SK-N-SH (cell line): ENCODE measurements around the gene USF3. TPM values are rescaled to one million over a fixed set of nuclear protein-coding genes. Genes with fewer than 3 reads are reported as not detected.
A peak's percentile ranks its signal among the peaks of the same experiment; 100 is the strongest.

Experiments
- CTCF ChIA-PET: fragments of 300-600, 350-600 bp; formaldehyde crosslinking; extraction: SDS; loops from one replicate; lab custom pipeline; 2021; lab: Yijun Ruan, JAX
- POLR2A ChIA-PET: fragments of 350-600 bp; sonication (Branson Sonifier 250); formaldehyde crosslinking; extraction: SDS; loops from one replicate; lab custom pipeline; 2020; ENCODE audit warnings: antibody characterized with exemption, inconsistent platforms; lab: Yijun Ruan, JAX
- DNase-seq: peaks from one replicate; pipeline ENCODE4 v3.0.0; 2012
- H2AFZ ChIP-seq: fragments of 200-600 bp; sonication (generic); 2 replicates; pipeline ENCODE4 v1.8.1; 2016; ENCODE audit warnings: antibody characterized with exemption, mild to moderate bottlenecking, low read depth
- H3F3A ChIP-seq: fragments of 200-600 bp; sonication (generic); replicated peaks from 2 replicates; pipeline ENCODE3; 2016; ENCODE audit warnings: antibody characterized with exemption, mild to moderate bottlenecking; ENCODE audit not compliant: insufficient read depth
- H3K27ac ChIP-seq, 2 experiments: fragments of 200-500 bp in 1 of 2; fragments of 200-600 bp in 1 of 2; sonication (Bioruptor generic) in 1 of 2; sonication (generic), shearing (Covaris generic) in 1 of 2; 2 replicates each; pipeline versions ENCODE4 v1.5.1 to v1.6.1; 2014 to 2016; ENCODE audit warnings: low read depth in 2 of 2, inconsistent platforms in 1 of 2, low read length in 1 of 2, mild to moderate bottlenecking in 1 of 2, mixed read lengths in 1 of 2
- H3K27me3 ChIP-seq: fragments of 200-600 bp; sonication (generic), shearing (Covaris generic); 2 replicates; pipeline ENCODE4 v1.6.1; 2016; ENCODE audit warnings: mixed run types; ENCODE audit not compliant: insufficient read depth
- H3K36me3 ChIP-seq, 2 experiments: fragments of 200-500 bp in 1 of 2; fragments of 200-600 bp in 1 of 2; sonication (Bioruptor generic) in 1 of 2; sonication (generic) in 1 of 2; replicated peaks in 1 of 2; 2 replicates each; pipeline versions ENCODE3 to v1.5.1; 2014 to 2016; ENCODE audit warnings: low read length in 1 of 2, mild to moderate bottlenecking in 1 of 2; ENCODE audit not compliant: insufficient read depth in 2 of 2, control insufficient read depth in 1 of 2
- H3K4me1 ChIP-seq, 2 experiments: fragments of 200-500 bp in 1 of 2; fragments of 200-600 bp in 1 of 2; sonication (Bioruptor generic) in 1 of 2; sonication (generic), shearing (Covaris generic) in 1 of 2; 2 replicates each; pipeline versions ENCODE4 v1.5.1 to v1.6.1; 2014 to 2016; ENCODE audit warnings: low read depth in 1 of 2, low read length in 1 of 2, mixed run types in 1 of 2; ENCODE audit not compliant: insufficient read depth in 2 of 2, control insufficient read depth in 1 of 2
- H3K4me2 ChIP-seq: fragments of 200-600 bp; sonication (generic), shearing (Covaris generic); 2 replicates; pipeline ENCODE4 v1.6.1; 2017; ENCODE audit warnings: mixed run types
- H3K4me3 ChIP-seq, 2 experiments: fragments of 200-500 bp in 1 of 2; fragments of 200-600 bp in 1 of 2; sonication (Bioruptor generic) in 1 of 2; sonication (generic), shearing (Covaris generic) in 1 of 2; 2 replicates each; pipeline versions ENCODE4 v1.5.1 to v1.8.1; 2014 to 2016; ENCODE audit warnings: low read depth in 2 of 2, inconsistent platforms in 1 of 2, low read length in 1 of 2, mild to moderate bottlenecking in 1 of 2, mixed read lengths in 1 of 2, moderate library complexity in 1 of 2
- H3K79me2 ChIP-seq: fragments of 200-600 bp; sonication (generic); 2 replicates; pipeline ENCODE4 v1.8.1; 2017; ENCODE audit warnings: mild to moderate bottlenecking; ENCODE audit not compliant: insufficient read depth
- H3K9ac ChIP-seq: fragments of 200-600 bp; sonication (generic); 2 replicates; pipeline ENCODE4 v1.6.1; 2017; ENCODE audit warnings: mixed run types
- H3K9me2 ChIP-seq: fragments of 200-600 bp; sonication (generic); 2 replicates; pipeline ENCODE4 v1.6.1; 2017; ENCODE audit warnings: mixed run types
- H3K9me3 ChIP-seq: fragments of 200-600 bp; sonication (generic); 2 replicates; pipeline ENCODE4 v1.6.1; 2017; ENCODE audit warnings: mixed run types, mild to moderate bottlenecking, moderate library complexity
- H4K20me1 ChIP-seq: fragments of 200-600 bp; sonication (generic); 2 replicates; pipeline ENCODE4 v1.6.1; 2017; ENCODE audit warnings: mild to moderate bottlenecking, mixed run types; ENCODE audit not compliant: insufficient read depth
- CTCF ChIP-seq: fragments of 200-600 bp; sonication (generic); IDR thresholded peaks from 2 replicates; pipeline ENCODE4 v1.6.1; 2017; ENCODE audit warnings: antibody characterized with exemption, mild to moderate bottlenecking, moderate library complexity
- FOXM1 ChIP-seq: IDR thresholded peaks from 2 replicates; pipeline ENCODE4 v1.4.0; 2012; ENCODE audit warnings: low read depth, mild to moderate bottlenecking
- GATA2 ChIP-seq: sonication (generic); formaldehyde crosslinking; IDR thresholded peaks from 2 replicates; pipeline ENCODE4 v1.5.0; 2020; ENCODE audit warnings: mild to moderate bottlenecking, missing genetic modification reagents
- JUND ChIP-seq: IDR thresholded peaks from 2 replicates; pipeline ENCODE4 v1.4.0; 2012
- NFIC ChIP-seq: IDR thresholded peaks from 2 replicates; pipeline ENCODE4 v1.4.0; 2012; ENCODE audit warnings: borderline replicate concordance
- NRF1 ChIP-seq: IDR thresholded peaks from 2 replicates; pipeline ENCODE4 v1.6.1; 2012; ENCODE audit warnings: low read depth, mild to moderate bottlenecking, low read length
- PBX3 ChIP-seq: IDR thresholded peaks from 2 replicates; pipeline ENCODE4; 2012
- RAD21 ChIP-seq: IDR thresholded peaks from 2 replicates; pipeline ENCODE4 v1.6.1; 2012; ENCODE audit warnings: mild to moderate bottlenecking, low read length
- REST ChIP-seq: IDR thresholded peaks from 2 replicates; pipeline ENCODE4 v1.6.1; 2012; ENCODE audit warnings: mild to moderate bottlenecking, low read depth, low read length, moderate library complexity
- SMC3 ChIP-seq: IDR thresholded peaks from 2 replicates; pipeline ENCODE4 v1.6.1; 2012; ENCODE audit warnings: low read depth, low read length, improper control_type of control experiment
- TAF1 ChIP-seq: IDR thresholded peaks from 2 replicates; pipeline ENCODE4 v1.6.1; 2012; ENCODE audit warnings: low read depth, mild to moderate bottlenecking, low read length, moderate library complexity, borderline replicate concordance
- USF1 ChIP-seq: IDR thresholded peaks from 2 replicates; pipeline ENCODE4 v1.4.0; 2012; ENCODE audit warnings: low read depth, borderline replicate concordance
- YY1 ChIP-seq: IDR thresholded peaks from 2 replicates; pipeline ENCODE4 v1.4.0; 2012; ENCODE audit warnings: low read depth, mild to moderate bottlenecking
- WGBS: methylation state at CpG from one replicate; pipeline ENCODE4 v1.1.6; 2017; ENCODE audit warnings: low lambda C conversion rate; 5-methylcytosine and 5-hydroxymethylcytosine counted together
- polyA plus RNA-seq, 3 experiments: library from polyadenylated mRNA; depleted of rRNA; stranded (reverse); fragments of >200 nt; gene quantifications; 2 replicates each; pipeline ENCODE4 v1.2.3, GENCODE V29; 2012
- TF ChIP-seq, protein P1 (sequence below): IDR thresholded peaks from 2 replicates; pipeline ENCODE4 v1.4.0; 2012; ENCODE audit warnings: low read depth
- TF ChIP-seq, protein P2 (sequence below): fragments of 150-350 bp; IDR thresholded peaks from 2 replicates; pipeline ENCODE4 v1.6.1; 2016; ENCODE audit warnings: mild to moderate bottlenecking, low read depth, low read length

USF3 gene
- polyA plus RNA-seq, 1 of the 3 experiments (the other 2 are of a cell fraction), result 3.1 TPM

DNA sequence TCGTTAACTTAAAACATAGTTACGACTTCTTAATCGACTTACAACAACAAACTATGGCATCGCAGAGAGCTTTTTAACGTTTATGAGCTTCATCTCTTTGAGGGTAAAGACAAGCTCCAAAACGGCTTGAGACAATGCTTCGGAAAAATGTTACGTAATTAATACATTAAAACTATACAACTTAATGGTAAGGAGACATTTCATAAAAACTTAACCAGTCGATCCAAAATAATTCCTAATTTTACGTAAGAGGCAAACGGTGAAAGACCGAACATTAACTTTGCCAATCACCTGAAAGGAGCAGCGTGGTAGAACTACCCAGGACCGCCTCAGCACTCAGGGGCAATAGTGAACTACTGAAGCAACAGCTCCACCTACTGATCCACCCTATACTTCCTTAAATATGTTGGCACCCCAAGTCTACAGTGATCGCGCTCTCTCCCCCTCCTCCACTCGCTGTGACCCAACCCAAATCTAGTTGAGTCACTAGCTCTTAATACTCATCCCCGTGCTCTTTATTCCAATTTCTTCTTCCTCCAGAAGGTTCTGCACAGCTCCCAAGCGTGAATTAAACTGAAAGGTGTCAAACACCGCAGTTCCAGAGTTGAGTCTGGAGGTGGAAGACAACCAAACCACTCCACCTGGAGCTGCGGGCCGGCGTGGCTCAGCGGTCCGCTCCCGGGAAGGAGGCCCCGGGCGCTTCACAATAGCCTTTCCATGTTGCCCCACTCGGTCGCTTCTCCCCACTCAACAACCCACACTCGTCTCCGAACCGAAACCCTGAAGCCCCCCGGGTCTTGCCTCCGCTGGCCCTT, 48.7 kb upstream of the USF3 start (continued):
- TF ChIP-seq, protein P1, sequence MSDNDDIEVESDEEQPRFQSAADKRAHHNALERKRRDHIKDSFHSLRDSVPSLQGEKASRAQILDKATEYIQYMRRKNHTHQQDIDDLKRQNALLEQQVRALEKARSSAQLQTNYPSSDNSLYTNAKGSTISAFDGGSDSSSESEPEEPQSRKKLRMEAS, result peak; percentile 44; the same call in 1 of the 2 replicates
- TF ChIP-seq NFIC (no peak), SMC3 (peak; percentile 42; the same call in 1 of the 2 replicates), FOXM1 (no peak), NRF1 (no peak)

GRCh38 chr3:113743006-113743630, 46.7 kb upstream of the USF3 start:
- H3K27me3 ChIP-seq, result no peaks in the 10 kb centered on the region
- 87% methylated on average over 7 of the region's 7 CpGs for WGBS
- peak overlapping the region in 1 of 2 experiments; percentile 8; a peak in 1 of 4 replicates for H3K4me3 ChIP-seq
- H4K20me1 ChIP-seq, result peaks cover 65% of the 10 kb centered on the region
- TF ChIP-seq YY1 (no peak), CTCF (no peak), FOXM1 (no peak), REST (no peak), USF1 (no peak), GATA2 (CRISPR knock-in tag) (no peak), TAF1 (no peak), PBX3 (no peak), JUND (no peak), RAD21 (no peak)
- TF ChIP-seq, protein P2, sequence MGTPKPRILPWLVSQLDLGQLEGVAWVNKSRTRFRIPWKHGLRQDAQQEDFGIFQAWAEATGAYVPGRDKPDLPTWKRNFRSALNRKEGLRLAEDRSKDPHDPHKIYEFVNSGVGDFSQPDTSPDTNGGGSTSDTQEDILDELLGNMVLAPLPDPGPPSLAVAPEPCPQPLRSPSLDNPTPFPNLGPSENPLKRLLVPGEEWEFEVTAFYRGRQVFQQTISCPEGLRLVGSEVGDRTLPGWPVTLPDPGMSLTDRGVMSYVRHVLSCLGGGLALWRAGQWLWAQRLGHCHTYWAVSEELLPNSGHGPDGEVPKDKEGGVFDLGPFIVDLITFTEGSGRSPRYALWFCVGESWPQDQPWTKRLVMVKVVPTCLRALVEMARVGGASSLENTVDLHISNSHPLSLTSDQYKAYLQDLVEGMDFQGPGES, result no peak
- peaks cover 89% of the 10 kb centered on the region for H3K79me2 ChIP-seq
- peak overlapping the region; percentile 87 for H3K4me2 ChIP-seq
- H3K36me3 ChIP-seq, result peaks cover 0 to 4% of the 10 kb centered on the region in 2 experiments
- H3K9me2 ChIP-seq, result no peaks in the 10 kb centered on the region
- H3K9me3 ChIP-seq, result no peaks in the 10 kb centered on the region
- H3F3A ChIP-seq, result peaks cover 20% of the 10 kb centered on the region
- POLR2A ChIA-PET, result no interaction called here
- DNase-seq, result no peak
- no peak overlapping the region for H2AFZ ChIP-seq
- H3K4me1 ChIP-seq, result peaks cover 6 to 16% of the 10 kb centered on the region in 2 experiments; a peak in 3 of 4 replicates
- CTCF ChIA-PET, result interaction anchor here (0.8 kb wide), 1 partner anchor 753 kb away, joined by 3 read pairs; the partner anchor contains the start of gene GTPBP8
- no peak overlapping the region for H3K9ac ChIP-seq
- no peak overlapping the region for H3K27ac ChIP-seq
